Brain microvascular endothelial cell (primary cell): ENCODE measurements around the gene FBN2.

Source experiments
- DNase-seq: peaks from one replicate; pipeline ENCODE4 v3.0.0-alpha.2; 2020
- H3K27ac ChIP-seq: fragments of 250-450 bp; sonication (Bioruptor Pico); 2 replicates; pipeline ENCODE4 v1.5.1; 2020; ENCODE audit warnings: mild to moderate bottlenecking, moderate library complexity
- H3K27me3 ChIP-seq: fragments of 250-450 bp; sonication (Bioruptor Pico); replicated peaks from 2 replicates; pipeline ENCODE4 v1.5.1; 2020; ENCODE audit warnings: mild to moderate bottlenecking
- H3K36me3 ChIP-seq: fragments of 250-450 bp; sonication (Bioruptor Pico); replicated peaks from 2 replicates; pipeline ENCODE4 v1.5.1; 2020; ENCODE audit warnings: mild to moderate bottlenecking
- H3K4me3 ChIP-seq: 2 replicates; pipeline ENCODE4 v1.5.1; 2011; ENCODE audit warnings: low read depth, mild to moderate bottlenecking, control low read depth, low read length, moderate library complexity
- in situ Hi-C: cut with HindIII; loops from 2 replicates; pipeline ENCODE4 v1.10.0; 2017; ENCODE audit warnings: low sequenced_read_pairs, low pct_ligation_motif_present
- TF ChIP-seq, protein P1 (sequence below): IDR thresholded peaks from 2 replicates; pipeline ENCODE4 v1.5.1; 2011; ENCODE audit warnings: low read depth, mild to moderate bottlenecking, moderate library complexity, low read length, control low read depth, inconsistent platforms; ENCODE audit errors: missing control alignments

The FBN2 gene

GRCh38 chr5:128487041-128487440, 51.0 kb downstream of the FBN2 start:
- TF ChIP-seq, protein P1, sequence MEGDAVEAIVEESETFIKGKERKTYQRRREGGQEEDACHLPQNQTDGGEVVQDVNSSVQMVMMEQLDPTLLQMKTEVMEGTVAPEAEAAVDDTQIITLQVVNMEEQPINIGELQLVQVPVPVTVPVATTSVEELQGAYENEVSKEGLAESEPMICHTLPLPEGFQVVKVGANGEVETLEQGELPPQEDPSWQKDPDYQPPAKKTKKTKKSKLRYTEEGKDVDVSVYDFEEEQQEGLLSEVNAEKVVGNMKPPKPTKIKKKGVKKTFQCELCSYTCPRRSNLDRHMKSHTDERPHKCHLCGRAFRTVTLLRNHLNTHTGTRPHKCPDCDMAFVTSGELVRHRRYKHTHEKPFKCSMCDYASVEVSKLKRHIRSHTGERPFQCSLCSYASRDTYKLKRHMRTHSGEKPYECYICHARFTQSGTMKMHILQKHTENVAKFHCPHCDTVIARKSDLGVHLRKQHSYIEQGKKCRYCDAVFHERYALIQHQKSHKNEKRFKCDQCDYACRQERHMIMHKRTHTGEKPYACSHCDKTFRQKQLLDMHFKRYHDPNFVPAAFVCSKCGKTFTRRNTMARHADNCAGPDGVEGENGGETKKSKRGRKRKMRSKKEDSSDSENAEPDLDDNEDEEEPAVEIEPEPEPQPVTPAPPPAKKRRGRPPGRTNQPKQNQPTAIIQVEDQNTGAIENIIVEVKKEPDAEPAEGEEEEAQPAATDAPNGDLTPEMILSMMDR, result no peak
- H3K36me3 ChIP-seq, result peaks cover 2% of the 10 kb centered on the region
- no peak overlapping the region for H3K4me3 ChIP-seq
- in situ Hi-C loops, result loop anchor here (25.0 kb wide), 1 partner anchor 250 kb away; no protein-coding TSS in a partner anchor
- H3K27ac ChIP-seq, result peak overlapping the region; percentile 74
- peak; percentile 78 for DNase-seq
- no peaks in the 10 kb centered on the region for H3K27me3 ChIP-seq

DNA sequence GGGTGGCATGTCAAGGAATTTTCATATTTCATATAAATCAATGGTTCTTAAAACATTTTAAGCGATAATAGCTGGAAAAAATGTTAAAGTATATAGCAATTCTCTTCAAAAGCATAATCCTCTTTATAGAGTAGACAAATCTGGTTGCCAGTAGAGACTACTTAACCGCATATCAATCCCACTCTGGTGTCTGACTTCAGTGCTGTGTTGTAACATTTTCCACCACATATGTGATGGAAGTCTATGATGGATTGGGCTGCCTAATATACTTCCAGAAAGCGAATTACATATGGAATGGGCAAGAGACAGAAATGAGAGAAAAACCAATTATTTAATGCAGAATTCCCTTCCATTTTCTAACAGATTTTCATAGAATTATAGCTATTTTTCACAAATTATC, 54.3 kb downstream of the FBN2 start:
- TF ChIP-seq, protein P1, result no peak
- Histone ChIP-seq H3K36me3 (peaks cover 2% of the 10 kb centered on the region), H3K4me3 (no peak overlapping the region), H3K27ac (no peak overlapping the region), H3K27me3 (no peaks in the 10 kb centered on the region)
- in situ Hi-C loops, result loop anchor here (25.0 kb wide), 1 partner anchor 246 kb away; no protein-coding TSS in a partner anchor
- DNase-seq, result no peak

GRCh38 chr5:128480906-128481633, 57.0 kb downstream of the FBN2 start:
- no peak overlapping the region for H3K4me3 ChIP-seq
- in situ Hi-C loops, result loop anchor here (25.0 kb wide), 1 partner anchor 244 kb away; no protein-coding TSS in a partner anchor
- H3K27ac ChIP-seq, result no peak overlapping the region
- no peaks in the 10 kb centered on the region for H3K27me3 ChIP-seq
- no peak for DNase-seq
- TF ChIP-seq, protein P1, result no peak
- peaks cover 2% of the 10 kb centered on the region for H3K36me3 ChIP-seq

DNA sequence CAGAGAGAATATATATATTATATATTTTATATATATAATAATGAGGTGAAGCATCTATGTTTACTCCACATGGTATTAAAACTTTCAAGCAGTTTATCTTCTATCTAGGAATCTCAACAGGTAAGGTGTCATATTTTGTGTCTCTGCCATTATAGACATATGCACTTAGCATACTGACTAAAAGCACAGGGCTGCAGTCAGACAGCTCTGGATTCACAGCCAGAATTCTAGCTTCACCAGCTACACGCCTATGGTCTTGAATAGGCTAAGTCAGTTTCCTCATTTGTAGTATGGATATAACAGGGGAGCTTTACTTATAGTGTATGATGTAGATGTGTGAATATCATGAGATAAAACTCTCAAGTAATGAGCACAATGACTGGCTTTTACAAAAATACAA, 57.9 kb downstream of the FBN2 start:
- no peak for DNase-seq
- no peak overlapping the region for H3K4me3 ChIP-seq
- no peaks in the 10 kb centered on the region for H3K27me3 ChIP-seq
- H3K36me3 ChIP-seq, result peaks cover 2% of the 10 kb centered on the region
- in situ Hi-C loops, result loop anchor here (25.0 kb wide), 1 partner anchor 243 kb away; no protein-coding TSS in a partner anchor
- TF ChIP-seq, protein P1, result no peak
- no peak overlapping the region for H3K27ac ChIP-seq

GRCh38 chr5:128478386-128479368, 59.4 kb downstream of the FBN2 start:
- no peaks in the 10 kb centered on the region for H3K27me3 ChIP-seq
- H3K4me3 ChIP-seq, result no peak overlapping the region
- no peak overlapping the region for H3K27ac ChIP-seq
- no peak for DNase-seq
- H3K36me3 ChIP-seq, result no peaks in the 10 kb centered on the region
- TF ChIP-seq, protein P1, result no peak
- in situ Hi-C loops, result loop anchor here (25.0 kb wide), 1 partner anchor 241 kb away; no protein-coding TSS in a partner anchor
